HEK293 (cell line): Measurements from ENCODE around the gene STRA8.

Source experiments
- CTCF ChIA-PET: fragments of 350-600 bp; formaldehyde crosslinking; extraction: SDS; loops from one replicate; lab custom pipeline; 2021; ENCODE audit warnings: antibody characterized with exemption; lab: Yijun Ruan, JAX
- POLR2A ChIA-PET: fragments of 300-600 bp; formaldehyde crosslinking; extraction: SDS; loops from one replicate; lab custom pipeline; 2020; ENCODE audit warnings: antibody characterized with exemption, inconsistent platforms; lab: Yijun Ruan, JAX
- H3K27ac ChIP-seq: fragments of 200-500 bp; sonication (Bioruptor generic); 2 replicates; pipeline ENCODE4 v1.5.1; 2014; ENCODE audit warnings: low read depth, low read length, control low read depth, inconsistent platforms; ENCODE audit errors: extremely low read depth
- H3K36me3 ChIP-seq, 2 experiments: fragments of 200-500 bp in 1 of 2; sonication (Bioruptor generic) in 1 of 2; 1 replicate in 1 of 2; 2 replicates in 1 of 2; pipeline ENCODE4 v1.5.1; 2014 to 2017; ENCODE audit warnings: inconsistent platforms in 2 of 2, low read length in 2 of 2; ENCODE audit not compliant: control insufficient read depth in 2 of 2, insufficient read depth in 1 of 2
- H3K4me1 ChIP-seq: fragments of 200-500 bp; sonication (Bioruptor generic); 2 replicates; pipeline ENCODE4 v1.5.1; 2014; ENCODE audit warnings: mild to moderate bottlenecking, low read length, inconsistent platforms; ENCODE audit not compliant: control insufficient read depth, insufficient read depth
- H3K4me3 ChIP-seq: 2 replicates; pipeline ENCODE4 v1.5.1; 2011; ENCODE audit warnings: low read depth, mild to moderate bottlenecking, control low read depth, low read length, moderate library complexity
- H3K9me3 ChIP-seq: fragments of 200-500 bp; sonication (Bioruptor generic); 2 replicates; pipeline ENCODE4 v1.5.1; 2014; ENCODE audit warnings: low read depth, low read length, inconsistent platforms; ENCODE audit not compliant: control insufficient read depth, insufficient read depth
- FEZF1 ChIP-seq: fragments of 450-650 bp; formaldehyde crosslinking; IDR thresholded peaks from 2 replicates; pipeline ENCODE4 v1.5.1; 2016; ENCODE audit warnings: missing biosample characterization, missing genetic modification characterization
- GLIS2 ChIP-seq: fragments of 450-650 bp; formaldehyde crosslinking; IDR thresholded peaks from 2 replicates; pipeline ENCODE4 v1.5.1; 2016; ENCODE audit warnings: missing biosample characterization, missing genetic modification characterization
- KLF8 ChIP-seq: fragments of 450-650 bp; formaldehyde crosslinking; IDR thresholded peaks from 2 replicates; pipeline ENCODE4 v1.5.1; 2016; ENCODE audit warnings: missing biosample characterization, missing genetic modification characterization
- SALL2 ChIP-seq: fragments of 450-650 bp; formaldehyde crosslinking; IDR thresholded peaks from 2 replicates; pipeline ENCODE4 v1.5.0; 2017; ENCODE audit warnings: missing biosample characterization, mild to moderate bottlenecking, missing genetic modification characterization, borderline replicate concordance
- SETDB1 ChIP-seq: IDR thresholded peaks from one replicate; pipeline ENCODE4 v1.6.1; 2017; ENCODE audit warnings: mild to moderate bottlenecking, low read length, moderate library complexity, mixed read lengths; ENCODE audit not compliant: insufficient read length
- TRIM28 ChIP-seq: IDR thresholded peaks from 2 replicates; pipeline ENCODE4 v1.6.1; 2011; ENCODE audit warnings: low read length, control low read depth, borderline replicate concordance
- ZFP37 ChIP-seq: fragments of 450-650 bp; formaldehyde crosslinking; IDR thresholded peaks from 2 replicates; pipeline ENCODE4 v1.5.1; 2016; ENCODE audit warnings: missing biosample characterization, missing genetic modification characterization
- ZNF16 ChIP-seq: fragments of 450-650 bp; formaldehyde crosslinking; IDR thresholded peaks from 2 replicates; pipeline ENCODE4 v1.5.1; 2016; ENCODE audit warnings: low read depth, missing biosample characterization, missing genetic modification characterization
- ZNF24 ChIP-seq: fragments of 450-650 bp; formaldehyde crosslinking; IDR thresholded peaks from 2 replicates; pipeline ENCODE4 v1.5.1; 2016; ENCODE audit warnings: missing biosample characterization, missing genetic modification characterization
- ZNF335 ChIP-seq: fragments of 450-650 bp; formaldehyde crosslinking; conservative IDR thresholded peaks from 2 replicates; pipeline ENCODE4 v1.5.1; 2016; ENCODE audit warnings: missing biosample characterization, missing genetic modification characterization
- ZNF37A ChIP-seq: fragments of 450-650 bp; IDR thresholded peaks from 2 replicates; pipeline ENCODE4 v1.5.1; 2018; ENCODE audit warnings: missing biosample characterization, missing genetic modification characterization
- ZNF398 ChIP-seq: fragments of 450-650 bp; formaldehyde crosslinking; IDR thresholded peaks from 2 replicates; pipeline ENCODE4 v1.5.1; 2017; ENCODE audit warnings: missing biosample characterization, missing genetic modification characterization
- ZNF513 ChIP-seq: fragments of 450-650 bp; IDR thresholded peaks from 2 replicates; pipeline ENCODE4 v1.5.1; 2018; ENCODE audit warnings: missing biosample characterization, missing genetic modification characterization
- ZNF521 ChIP-seq: fragments of 450-650 bp; formaldehyde crosslinking; IDR thresholded peaks from 2 replicates; pipeline ENCODE4 v1.5.1; 2017; ENCODE audit warnings: missing biosample characterization, mild to moderate bottlenecking, missing genetic modification characterization
- ZNF529 ChIP-seq: fragments of 450-650 bp; formaldehyde crosslinking; IDR thresholded peaks from 2 replicates; pipeline ENCODE4 v1.5.1; 2017; ENCODE audit warnings: missing genetic modification characterization, missing biosample characterization; ENCODE audit not compliant: insufficient replicate concordance
- ZNF548 ChIP-seq: fragments of 450-650 bp; formaldehyde crosslinking; IDR thresholded peaks from 2 replicates; pipeline ENCODE4 v1.5.1; 2016; ENCODE audit warnings: missing biosample characterization, missing genetic modification characterization
- ZNF621 ChIP-seq: fragments of 450-650 bp; formaldehyde crosslinking; IDR thresholded peaks from 2 replicates; pipeline ENCODE4 v1.5.1; 2017; ENCODE audit warnings: missing biosample characterization, missing genetic modification characterization
- ZNF629 ChIP-seq: fragments of 450-650 bp; formaldehyde crosslinking; IDR thresholded peaks from 2 replicates; pipeline ENCODE4 v1.5.1; 2017; ENCODE audit warnings: missing biosample characterization, missing genetic modification characterization
- ZNF639 ChIP-seq: fragments of 450-650 bp; formaldehyde crosslinking; IDR thresholded peaks from 2 replicates; pipeline ENCODE4 v1.5.1; 2016; ENCODE audit warnings: missing biosample characterization, missing genetic modification characterization
- ZNF670 ChIP-seq: fragments of 450-650 bp; formaldehyde crosslinking; IDR thresholded peaks from 2 replicates; pipeline ENCODE4 v1.5.1; 2016; ENCODE audit warnings: missing biosample characterization, missing genetic modification characterization, low read depth
- ZNF692 ChIP-seq: fragments of 450-650 bp; formaldehyde crosslinking; IDR thresholded peaks from 2 replicates; pipeline ENCODE4 v1.5.1; 2016; ENCODE audit warnings: missing biosample characterization, missing genetic modification characterization
- ZNF777 ChIP-seq: fragments of 450-650 bp; formaldehyde crosslinking; IDR thresholded peaks from 2 replicates; pipeline ENCODE4 v1.5.1; 2017; ENCODE audit warnings: missing biosample characterization, missing genetic modification characterization, borderline replicate concordance
- ZNF792 ChIP-seq: fragments of 450-650 bp; formaldehyde crosslinking; IDR thresholded peaks from 2 replicates; pipeline ENCODE4 v1.5.1; 2016; ENCODE audit warnings: missing biosample characterization, missing genetic modification characterization
- ZSCAN18 ChIP-seq: fragments of 450-650 bp; formaldehyde crosslinking; IDR thresholded peaks from 2 replicates; pipeline ENCODE4 v1.5.1; 2016; ENCODE audit warnings: missing biosample characterization, missing genetic modification characterization

STRA8 gene

GRCh38 chr7:135217645-135218509 lies 15.8 kb upstream of the STRA8 start:
- ChIA-PET CTCF (interaction anchor here (0.7 to 1.0 kb wide), 3 partner anchors 19 to 56 kb away, joined by 3 to 6 read pairs (median 3); no protein-coding TSS in a partner anchor), POLR2A (interaction anchor here (0.7 kb wide), 1 partner anchor 15 kb away, joined by 4 read pairs; no protein-coding TSS in a partner anchor)
- Histone ChIP-seq H3K27ac (no peak overlapping the region), H3K4me1 (no peaks in the 10 kb centered on the region), H3K36me3 (no peaks in the 10 kb centered on the region), H3K9me3 (no peaks in the 10 kb centered on the region), H3K4me3 (no peak overlapping the region)
- TF ChIP-seq SALL2 (tag by site-specific recombination): no peak
- peak; percentile 50; the same call in 1 of the 2 replicates for TF ChIP-seq FEZF1 (tag by site-specific recombination)
- TF ChIP-seq ZNF398 (tag by site-specific recombination): no peak
- TF ChIP-seq ZNF24 (tag by site-specific recombination): no peak
- no peak for TF ChIP-seq ZNF621 (tag by site-specific recombination)
- no peak for TF ChIP-seq ZFP37 (tag by site-specific recombination)

- POLR2A ChIA-PET: no interaction called here
- Histone ChIP-seq H3K9me3 (no peaks in the 10 kb centered on the region), H3K27ac (no peak overlapping the region), H3K4me1 (no peaks in the 10 kb centered on the region), H3K36me3 (no peaks in the 10 kb centered on the region), H3K4me3 (no peak overlapping the region)
- no peak for TF ChIP-seq ZSCAN18
- TF ChIP-seq ZNF521: no peak
- TF ChIP-seq SETDB1: no peak
- TF ChIP-seq KLF8: no peak
- TF ChIP-seq ZNF529 (tag by site-specific recombination): no peak
- no peak for TF ChIP-seq ZNF629 (tag by site-specific recombination)
- TF ChIP-seq ZNF639: no peak
- TF ChIP-seq ZNF335 (tag by site-specific recombination): no peak
- TF ChIP-seq TRIM28: no peak
- no peak for TF ChIP-seq ZNF37A (tag by site-specific recombination)
- CTCF ChIA-PET: interaction anchor here (0.7 kb wide), 1 partner anchor 686 kb away, joined by 3 read pairs; no protein-coding TSS in a partner anchor
Measured at GRCh38 chr7:135224027-135224426, 9.6 kb upstream of the STRA8 start.

- Histone ChIP-seq H3K4me1 (no peaks in the 10 kb centered on the region), H3K36me3 (no peaks in the 10 kb centered on the region), H3K4me3 (no peak overlapping the region), H3K9me3 (no peaks in the 10 kb centered on the region), H3K27ac (no peak overlapping the region)
- TF ChIP-seq ZNF16 (tag by site-specific recombination): no peak
- TF ChIP-seq ZNF792 (tag by site-specific recombination): no peak
- TF ChIP-seq ZNF548 (tag by site-specific recombination): no peak
- TF ChIP-seq ZNF670 (tag by site-specific recombination): no peak
- no peak for TF ChIP-seq FEZF1 (tag by site-specific recombination)
- TF ChIP-seq ZNF777 (tag by site-specific recombination): no peak
- no peak for TF ChIP-seq GLIS2 (tag by site-specific recombination)
- TF ChIP-seq ZNF692 (tag by site-specific recombination): no peak
- no peak for TF ChIP-seq ZNF513 (tag by site-specific recombination)
- ChIA-PET CTCF (interaction anchor here (0.5 kb wide), 1 partner anchor 155 kb away, joined by 3 read pairs; no protein-coding TSS in a partner anchor), POLR2A (no interaction called here)
Measured at GRCh38 chr7:135231686-135232085, 2.0 kb upstream of the STRA8 start.
